Uterus (tissue), 4 donors: ENCODE measurements around the gene GALK2. TPM values are rescaled to one million over a fixed set of nuclear protein-coding genes. Genes with fewer than 3 reads are reported as not detected.
"Not testable (repeated sequence)": the region's sequence is repeated elsewhere in the genome, so short reads cannot be mapped to it uniquely, and the experiment has no call there.

Experiments
- DNase-seq, 2 donors: peaks; one replicate each; pipeline ENCODE4 v3.0.0-alpha.2; 2019 to 2020
- H3K27ac ChIP-seq, 2 donors: fragments of 200-600 bp; sonication (generic); 1 replicate in 1 of 2; 2 replicates in 1 of 2; pipeline ENCODE4 v1.5.1; 2016 to 2018
- H3K27me3 ChIP-seq, 2 donors: fragments of 200-600 bp; sonication (generic); one replicate each; pipeline ENCODE4 v1.5.1; 2018 to 2019; ENCODE audit warnings: control low read depth in 1 of 2
- H3K36me3 ChIP-seq, 2 donors: fragments of 200-600 bp; sonication (generic); one replicate each; pipeline ENCODE4 v1.5.1; 2019; ENCODE audit warnings: control low read depth in 1 of 2
- H3K4me1 ChIP-seq, 2 donors: fragments of 200-600 bp; sonication (generic); one replicate each; pipeline ENCODE4 v1.5.1; 2018 to 2019; ENCODE audit warnings: control low read depth in 1 of 2
- H3K4me3 ChIP-seq, 2 donors: fragments of 200-600 bp; sonication (generic); 1 replicate in 1 of 2; 2 replicates in 1 of 2; pipeline ENCODE4 v1.5.1; 2018 to 2019; ENCODE audit warnings: mild to moderate bottlenecking in 1 of 2
- H3K9me3 ChIP-seq, 2 donors: fragments of 200-600 bp; sonication (generic); one replicate each; pipeline ENCODE4 v1.5.1; 2019; ENCODE audit warnings: control low read depth in 1 of 2
- POLR2A ChIP-seq, 2 donors: fragments of 450-650 bp; IDR thresholded peaks; one replicate each; pipeline ENCODE4 v1.6.1; 2016; ENCODE audit warnings: antibody characterized with exemption in 2 of 2, mild to moderate bottlenecking in 1 of 2, moderate library complexity in 1 of 2
- intact Hi-C: fragments of 100-400 bp; cut with DNase I; formaldehyde crosslinking; loops from one replicate; pipeline ENCODE4 v1.15.1; 2023; ENCODE audit warnings: low total_unique reads
- total RNA-seq, 4 donors: library from RNA; depleted of rRNA in 3 of 4; stranded (reverse); fragments of >200 nt in 3 of 4; gene quantifications; one replicate each; pipeline versions ENCODE4 v1.1.0 to v1.2.4, GENCODE V29; 2014 to 2023
- TF ChIP-seq, protein P1 (sequence below), 4 experiments: fragments of 200-600 bp in 2 of 4; fragments of 450-650 bp in 2 of 4; sonication (generic) in 2 of 4; IDR thresholded peaks; one replicate each; pipeline ENCODE4 v1.5.1; 2016 to 2019; ENCODE audit warnings: antibody characterized with exemption in 4 of 4, mild to moderate bottlenecking in 2 of 4, moderate library complexity in 1 of 4
- donor health status: DM: yes; HTN: yes; CAD: no.

The GALK2 gene
- total RNA-seq, 4 donors from 2014 or later: 65.1 to 178 (median 79.4) TPM

GRCh38 chr15:49191892-49192291, 21.8 kb downstream of the GALK2 start:
- H3K9me3 ChIP-seq: no peaks in the 10 kb centered on the region
- H3K27me3 ChIP-seq: no peaks in the 10 kb centered on the region
- H3K4me1 ChIP-seq: peaks cover 0 to 5% of the 10 kb centered on the region in 2 donors
- H3K4me3 ChIP-seq: no peak overlapping the region
- intact Hi-C loops: no loop called here
- DNase-seq: no peak
- TF ChIP-seq POLR2A (IDR thresholded peaks at IDR 0.05): no peak
- TF ChIP-seq, protein P1, sequence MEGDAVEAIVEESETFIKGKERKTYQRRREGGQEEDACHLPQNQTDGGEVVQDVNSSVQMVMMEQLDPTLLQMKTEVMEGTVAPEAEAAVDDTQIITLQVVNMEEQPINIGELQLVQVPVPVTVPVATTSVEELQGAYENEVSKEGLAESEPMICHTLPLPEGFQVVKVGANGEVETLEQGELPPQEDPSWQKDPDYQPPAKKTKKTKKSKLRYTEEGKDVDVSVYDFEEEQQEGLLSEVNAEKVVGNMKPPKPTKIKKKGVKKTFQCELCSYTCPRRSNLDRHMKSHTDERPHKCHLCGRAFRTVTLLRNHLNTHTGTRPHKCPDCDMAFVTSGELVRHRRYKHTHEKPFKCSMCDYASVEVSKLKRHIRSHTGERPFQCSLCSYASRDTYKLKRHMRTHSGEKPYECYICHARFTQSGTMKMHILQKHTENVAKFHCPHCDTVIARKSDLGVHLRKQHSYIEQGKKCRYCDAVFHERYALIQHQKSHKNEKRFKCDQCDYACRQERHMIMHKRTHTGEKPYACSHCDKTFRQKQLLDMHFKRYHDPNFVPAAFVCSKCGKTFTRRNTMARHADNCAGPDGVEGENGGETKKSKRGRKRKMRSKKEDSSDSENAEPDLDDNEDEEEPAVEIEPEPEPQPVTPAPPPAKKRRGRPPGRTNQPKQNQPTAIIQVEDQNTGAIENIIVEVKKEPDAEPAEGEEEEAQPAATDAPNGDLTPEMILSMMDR (IDR thresholded peaks at IDR 0.05): no peak
- H3K36me3 ChIP-seq: no peaks in the 10 kb centered on the region
- no peak overlapping the region for H3K27ac ChIP-seq

DNA sequence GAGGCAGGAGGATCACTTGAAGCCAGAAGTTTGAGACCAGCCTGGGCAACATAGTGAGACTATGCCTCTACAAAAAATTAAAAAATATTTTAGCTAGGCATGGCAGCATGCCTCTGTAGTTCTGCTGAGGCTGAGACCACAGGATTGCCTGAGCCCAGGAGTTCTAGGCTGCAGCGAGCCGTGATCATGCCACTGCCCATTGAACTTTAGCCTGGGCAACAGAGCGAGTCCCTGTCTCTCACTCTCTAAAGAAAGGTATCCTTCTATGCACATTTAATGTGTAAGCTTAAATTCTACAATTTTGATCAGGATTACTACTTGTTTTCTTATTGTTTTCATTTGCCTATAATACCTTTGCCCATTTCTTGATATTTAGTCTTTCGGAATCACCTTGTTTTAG, 26.8 kb downstream of the GALK2 start:
- Histone ChIP-seq H3K4me3 (no peak overlapping the region), H3K9me3 (no peaks in the 10 kb centered on the region), H3K27me3 (no peaks in the 10 kb centered on the region), H3K27ac (no peak overlapping the region), H3K4me1 (peaks cover 0 to 5% of the 10 kb centered on the region in 2 donors), H3K36me3 (no peaks in the 10 kb centered on the region)
- intact Hi-C loops: no loop called here
- DNase-seq: no peak
- TF ChIP-seq, protein P1 (IDR thresholded peaks at IDR 0.05): no peak
- TF ChIP-seq POLR2A (IDR thresholded peaks at IDR 0.05): no peak

DNA sequence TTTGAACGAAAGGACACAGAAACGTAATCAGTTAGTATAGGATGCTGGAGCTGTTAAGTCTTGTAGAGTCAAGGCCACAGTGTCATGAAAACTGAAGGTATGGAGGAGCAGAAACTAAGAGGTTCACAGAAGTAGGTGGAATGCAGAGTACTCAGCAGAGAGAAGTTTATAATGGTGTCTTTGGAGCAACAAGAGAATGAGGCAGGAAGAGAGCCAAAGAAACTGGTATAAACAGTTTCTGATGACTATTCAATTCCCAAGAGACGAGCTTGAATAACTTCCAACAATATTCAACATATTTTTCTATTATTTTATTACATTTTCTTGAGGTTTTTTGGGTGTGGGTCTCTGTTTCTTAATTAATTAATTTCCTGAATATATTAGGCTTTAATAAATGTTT, 29.6 kb downstream of the GALK2 start:
- DNase-seq: no peak
- no peak overlapping the region for H3K27ac ChIP-seq

DNA sequence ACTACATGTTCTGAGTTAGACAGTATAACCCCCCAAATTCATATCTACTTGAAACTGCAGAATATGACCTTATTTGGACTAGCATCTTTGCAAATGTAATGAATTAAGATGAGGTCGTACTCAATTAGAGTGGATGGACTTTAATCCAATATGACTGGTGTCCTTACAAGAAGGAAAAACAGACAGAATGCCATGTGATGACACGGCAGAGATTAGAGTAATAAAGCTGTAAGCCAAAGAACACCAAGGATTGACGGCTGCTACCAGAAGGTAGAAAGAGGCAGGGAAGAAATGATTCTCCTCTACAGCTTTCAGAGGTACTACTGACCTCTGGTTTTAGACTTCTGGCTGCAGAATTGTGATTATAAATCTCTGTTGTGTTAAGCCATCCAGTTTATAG, 30.3 kb downstream of the GALK2 start:
- Histone ChIP-seq H3K9me3 (no peaks in the 10 kb centered on the region), H3K4me1 (peaks cover 0 to 5% of the 10 kb centered on the region in 2 donors), H3K36me3 (no peaks in the 10 kb centered on the region), H3K27me3 (no peaks in the 10 kb centered on the region), H3K4me3 (no peak overlapping the region), H3K27ac (no peak overlapping the region)
- intact Hi-C loops: no loop called here
- DNase-seq: no peak
- TF ChIP-seq POLR2A (IDR thresholded peaks at IDR 0.05): no peak
- TF ChIP-seq, protein P1 (IDR thresholded peaks at IDR 0.05): no peak

More for the DNA sequence above, 29.6 kb downstream of the GALK2 start:
- TF ChIP-seq, protein P1 (IDR thresholded peaks at IDR 0.05): no peak
- no peak for TF ChIP-seq POLR2A (IDR thresholded peaks at IDR 0.05)
- H3K4me1 ChIP-seq: peaks cover 0 to 5% of the 10 kb centered on the region in 2 donors
- H3K9me3 ChIP-seq: no peaks in the 10 kb centered on the region
- no peak overlapping the region for H3K4me3 ChIP-seq
- intact Hi-C loops: no loop called here
- no peaks in the 10 kb centered on the region for H3K36me3 ChIP-seq
- H3K27me3 ChIP-seq: no peaks in the 10 kb centered on the region

DNA sequence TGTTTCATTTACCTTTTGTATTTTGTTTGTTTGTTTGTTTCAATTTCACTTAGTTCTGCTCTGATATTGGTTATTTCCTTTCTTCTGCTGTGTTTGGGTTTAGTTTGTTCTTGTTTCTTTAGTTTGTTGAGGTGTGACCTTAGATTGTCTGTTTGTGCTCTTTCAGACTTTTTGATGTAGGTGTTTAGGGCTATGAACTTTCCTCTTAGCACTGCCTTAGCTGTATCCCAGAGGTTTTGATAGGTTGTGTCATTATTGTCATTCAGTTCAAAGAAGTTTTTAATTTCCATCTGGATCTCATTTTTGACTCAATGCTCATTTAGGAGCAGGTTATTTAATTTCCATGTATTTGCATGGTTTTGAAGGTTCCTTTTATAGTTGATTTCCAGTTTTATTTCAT, 38.1 kb downstream of the GALK2 start:
- intact Hi-C loops, H3K36me3 ChIP-seq, DNase-seq: not testable (repeated sequence)

DNA sequence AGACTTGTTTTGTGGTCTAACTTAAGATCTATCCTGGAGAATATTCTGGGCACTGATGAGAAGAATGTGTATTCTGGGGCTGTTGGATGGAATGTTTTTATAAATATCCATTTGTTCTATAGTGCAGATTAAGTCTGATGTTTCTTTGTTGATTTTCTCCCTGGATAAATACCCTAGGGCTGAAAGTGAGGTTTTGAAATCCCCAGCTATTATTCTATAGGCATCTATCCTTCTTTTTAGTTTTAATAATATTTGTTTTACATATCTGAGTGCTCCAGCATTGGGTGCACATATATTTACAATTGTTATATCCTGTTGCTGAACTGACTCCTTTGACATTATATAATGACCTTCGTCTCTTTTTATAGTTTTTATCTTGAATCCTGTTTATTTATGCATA, 42.9 kb downstream of the GALK2 start:
- TF ChIP-seq, protein P1 (IDR thresholded peaks at IDR 0.05): no peak
- TF ChIP-seq POLR2A (IDR thresholded peaks at IDR 0.05): no peak
- intact Hi-C loops: no loop called here
- no peaks in the 10 kb centered on the region for H3K36me3 ChIP-seq
- H3K27ac ChIP-seq: no peak overlapping the region
- H3K27me3 ChIP-seq: no peaks in the 10 kb centered on the region
- no peak overlapping the region for H3K4me3 ChIP-seq
- no peaks in the 10 kb centered on the region for H3K4me1 ChIP-seq
- peaks cover 0 to 13% of the 10 kb centered on the region in 2 donors for H3K9me3 ChIP-seq
- no peak for DNase-seq

More for the DNA sequence above, 38.1 kb downstream of the GALK2 start:
- not testable (repeated sequence) for H3K4me1 ChIP-seq, H3K27me3 ChIP-seq, H3K27ac ChIP-seq, H3K4me3 ChIP-seq
- H3K9me3 ChIP-seq: peaks cover 0 to 13% of the 10 kb centered on the region in 2 donors
